Measurements from ENCODE around the gene GRIA1.

DNA sequence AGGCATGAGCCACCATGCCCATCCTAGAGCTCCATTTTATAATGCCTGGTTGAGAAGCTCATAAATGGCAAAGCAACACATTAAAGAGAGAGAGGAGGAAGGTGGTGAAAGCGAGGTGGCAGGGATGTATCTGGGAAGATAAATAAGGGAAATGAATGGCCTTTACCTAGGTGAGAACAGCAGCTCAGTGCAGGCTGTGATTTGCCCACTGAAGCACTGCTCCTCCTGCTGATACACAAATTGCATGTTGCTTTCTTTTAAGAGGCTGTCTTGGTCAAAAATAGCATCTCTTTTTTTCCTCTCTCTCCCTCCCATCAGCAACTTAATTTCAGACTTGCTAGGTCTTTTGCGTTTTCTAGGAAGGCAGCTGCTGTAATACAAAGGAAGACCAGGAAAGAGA, 289.4 kb downstream of the GRIA1 start:
- TF ChIP-seq SMC3 (IDR thresholded peaks at IDR 0.05; ENCODE audit: low read length) (no peak), NFIC (IDR thresholded peaks at IDR 0.05; ENCODE audit: low read length) (no peak), NR2C2 (CRISPR knock-in tag; IDR thresholded peaks at IDR 0.05; ENCODE audit: borderline replicate concordance) (no peak), GABPA (IDR thresholded peaks at IDR 0.05; ENCODE audit: low read depth, low read length) (no peak), GABPA (CRISPR knock-in tag; IDR thresholded peaks at IDR 0.05; ENCODE audit: low read depth) (no peak), SIN3A (IDR thresholded peaks at IDR 0.05; ENCODE audit: borderline replicate concordance, low read depth, low read length) (no peak), TBP (CRISPR knock-in tag; IDR thresholded peaks at IDR 0.05) (no peak), ZNF776 (CRISPR knock-in tag; IDR thresholded peaks at IDR 0.05) (no peak)
- TF ChIP-seq, protein P1, sequence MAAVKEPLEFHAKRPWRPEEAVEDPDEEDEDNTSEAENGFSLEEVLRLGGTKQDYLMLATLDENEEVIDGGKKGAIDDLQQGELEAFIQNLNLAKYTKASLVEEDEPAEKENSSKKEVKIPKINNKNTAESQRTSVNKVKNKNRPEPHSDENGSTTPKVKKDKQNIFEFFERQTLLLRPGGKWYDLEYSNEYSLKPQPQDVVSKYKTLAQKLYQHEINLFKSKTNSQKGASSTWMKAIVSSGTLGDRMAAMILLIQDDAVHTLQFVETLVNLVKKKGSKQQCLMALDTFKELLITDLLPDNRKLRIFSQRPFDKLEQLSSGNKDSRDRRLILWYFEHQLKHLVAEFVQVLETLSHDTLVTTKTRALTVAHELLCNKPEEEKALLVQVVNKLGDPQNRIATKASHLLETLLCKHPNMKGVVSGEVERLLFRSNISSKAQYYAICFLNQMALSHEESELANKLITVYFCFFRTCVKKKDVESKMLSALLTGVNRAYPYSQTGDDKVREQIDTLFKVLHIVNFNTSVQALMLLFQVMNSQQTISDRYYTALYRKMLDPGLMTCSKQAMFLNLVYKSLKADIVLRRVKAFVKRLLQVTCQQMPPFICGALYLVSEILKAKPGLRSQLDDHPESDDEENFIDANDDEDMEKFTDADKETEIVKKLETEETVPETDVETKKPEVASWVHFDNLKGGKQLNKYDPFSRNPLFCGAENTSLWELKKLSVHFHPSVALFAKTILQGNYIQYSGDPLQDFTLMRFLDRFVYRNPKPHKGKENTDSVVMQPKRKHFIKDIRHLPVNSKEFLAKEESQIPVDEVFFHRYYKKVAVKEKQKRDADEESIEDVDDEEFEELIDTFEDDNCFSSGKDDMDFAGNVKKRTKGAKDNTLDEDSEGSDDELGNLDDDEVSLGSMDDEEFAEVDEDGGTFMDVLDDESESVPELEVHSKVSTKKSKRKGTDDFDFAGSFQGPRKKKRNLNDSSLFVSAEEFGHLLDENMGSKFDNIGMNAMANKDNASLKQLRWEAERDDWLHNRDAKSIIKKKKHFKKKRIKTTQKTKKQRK (IDR thresholded peaks at IDR 0.05; ENCODE audit: low read length), result no peak
